H9 (cell line): ENCODE data around the gene HECTD1. TPM values are rescaled to one million over a fixed set of nuclear protein-coding genes. Genes with fewer than 3 reads are reported as not detected.

Source experiments
- DNase-seq: peaks from one replicate; pipeline ENCODE4 v3.0.0-alpha.2; 2017
- H2AFZ ChIP-seq: one replicate; pipeline ENCODE4 v1.6.1; 2013; ENCODE audit warnings: mild to moderate bottlenecking, low read length, control low read depth, moderate library complexity
- H2AK5ac ChIP-seq: 2 replicates; pipeline ENCODE4 v1.6.1; 2013; ENCODE audit warnings: low read length, control low read depth, mixed read lengths; ENCODE audit not compliant: insufficient read length
- H2BK120ac ChIP-seq: one replicate; pipeline ENCODE4 v1.6.1; 2013; ENCODE audit warnings: low read depth, mild to moderate bottlenecking, low read length, control low read depth, inconsistent platforms; ENCODE audit not compliant: poor library complexity, severe bottlenecking
- H2BK12ac ChIP-seq: 2 replicates; pipeline ENCODE4 v1.6.1; 2013; ENCODE audit warnings: low read length, control low read depth, mixed read lengths, low read depth; ENCODE audit not compliant: insufficient read length
- H2BK15ac ChIP-seq: 2 replicates; pipeline ENCODE4 v1.6.1; 2013; ENCODE audit warnings: low read depth, low read length, control low read depth
- H2BK20ac ChIP-seq: one replicate; pipeline ENCODE4 v1.6.1; 2013; ENCODE audit warnings: low read depth, mild to moderate bottlenecking, low read length, control low read depth, inconsistent platforms; ENCODE audit not compliant: poor library complexity, severe bottlenecking
- H2BK5ac ChIP-seq: 2 replicates; pipeline ENCODE4 v1.6.1; 2013; ENCODE audit warnings: low read length, control low read depth, mixed read lengths; ENCODE audit not compliant: insufficient read length
- H3K14ac ChIP-seq: 2 replicates; pipeline ENCODE4 v1.6.1; 2013; ENCODE audit warnings: low read length, control low read depth; ENCODE audit not compliant: insufficient read depth
- H3K18ac ChIP-seq: 2 replicates; pipeline ENCODE4 v1.6.1; 2013; ENCODE audit warnings: low read depth, mild to moderate bottlenecking, mixed read lengths, low read length, control low read depth; ENCODE audit not compliant: insufficient read length
- H3K23ac ChIP-seq: 2 replicates; pipeline ENCODE4 v1.6.1; 2013; ENCODE audit warnings: low read length, control low read depth, mixed read lengths, low read depth; ENCODE audit not compliant: insufficient read length
- H3K23me2 ChIP-seq: 2 replicates; pipeline ENCODE4 v1.6.1; 2013; ENCODE audit warnings: low read depth, mild to moderate bottlenecking, mixed read lengths, low read length, control low read depth; ENCODE audit not compliant: insufficient read length, poor library complexity, severe bottlenecking
- H3K27ac ChIP-seq: 2 replicates; pipeline ENCODE4 v1.5.1; 2013; ENCODE audit warnings: low read length, control low read depth, mixed read lengths, low read depth; ENCODE audit not compliant: insufficient read length
- H3K27me3 ChIP-seq: 2 replicates; pipeline ENCODE4 v1.6.1; 2013; ENCODE audit warnings: low read length, control low read depth, inconsistent platforms; ENCODE audit not compliant: insufficient read depth
- H3K4ac ChIP-seq: 2 replicates; pipeline ENCODE4 v1.6.1; 2013; ENCODE audit warnings: low read depth, mild to moderate bottlenecking, control low read depth, inconsistent platforms, low read length, moderate library complexity
- H3K4me1 ChIP-seq: 2 replicates; pipeline ENCODE4 v1.6.1; 2013; ENCODE audit warnings: low read length, control low read depth, inconsistent platforms; ENCODE audit not compliant: insufficient read depth
- H3K4me2 ChIP-seq: 2 replicates; pipeline ENCODE4 v1.6.1; 2013; ENCODE audit warnings: low read length, control low read depth, mixed read lengths; ENCODE audit not compliant: insufficient read length, insufficient read depth
- H3K56ac ChIP-seq: 2 replicates; pipeline ENCODE4 v1.6.1; 2013; ENCODE audit warnings: low read depth, mild to moderate bottlenecking, mixed read lengths, low read length, control low read depth; ENCODE audit not compliant: insufficient read length
- H3K79me1 ChIP-seq: 2 replicates; pipeline ENCODE4 v1.6.1; 2013; ENCODE audit warnings: low read depth, mild to moderate bottlenecking, moderate library complexity, low read length, control low read depth, inconsistent platforms; ENCODE audit not compliant: insufficient read depth, poor library complexity, severe bottlenecking
- H3K79me2 ChIP-seq: 2 replicates; pipeline ENCODE4 v1.6.1; 2013; ENCODE audit warnings: low read length, control low read depth, inconsistent platforms; ENCODE audit not compliant: insufficient read depth
- H3K9ac ChIP-seq: 2 replicates; pipeline ENCODE4 v1.6.1; 2013; ENCODE audit warnings: low read length, control low read depth, mixed read lengths; ENCODE audit not compliant: insufficient read length; ENCODE audit errors: extremely low read depth
- H3K9me3 ChIP-seq: one replicate; pipeline ENCODE4 v1.6.1; 2013; ENCODE audit warnings: low read depth, low read length, inconsistent platforms; ENCODE audit not compliant: control insufficient read depth
- H3T11ph ChIP-seq: one replicate; pipeline ENCODE4 v1.6.1; 2013; ENCODE audit warnings: mild to moderate bottlenecking, low read length, control low read depth, inconsistent platforms
- H4K20me1 ChIP-seq: one replicate; pipeline ENCODE4 v1.6.1; 2013; ENCODE audit not compliant: control insufficient read depth, insufficient read length, insufficient read depth
- H4K5ac ChIP-seq: 2 replicates; pipeline ENCODE4 v1.6.1; 2013; ENCODE audit warnings: low read depth, mild to moderate bottlenecking, mixed read lengths, low read length, control low read depth; ENCODE audit not compliant: insufficient read length
- H4K8ac ChIP-seq: replicated peaks from 2 replicates; pipeline ENCODE4 v1.6.1; 2013; ENCODE audit warnings: low read length, control low read depth, mixed read lengths, low read depth; ENCODE audit not compliant: insufficient read length
- H4K91ac ChIP-seq: 2 replicates; pipeline ENCODE4 v1.6.1; 2013; ENCODE audit warnings: low read depth, mild to moderate bottlenecking, moderate library complexity, mixed read lengths, low read length, control low read depth; ENCODE audit not compliant: insufficient read length
- H3K27ac Mint-ChIP-seq, 3 experiments: 2 replicates in 2 of 3; 3 replicates in 1 of 3; pipeline ENCODE4 v1.8.0; 2020 to 2021; ENCODE audit warnings: mixed read lengths in 3 of 3, mild to moderate bottlenecking in 1 of 3, moderate library complexity in 1 of 3
- H3K27me3 Mint-ChIP-seq: 2 replicates; pipeline ENCODE4 v1.8.0; 2021; ENCODE audit warnings: low read depth, mild to moderate bottlenecking, moderate library complexity, mixed read lengths
- H3K36me3 Mint-ChIP-seq, 3 experiments: 2 replicates in 2 of 3; 3 replicates in 1 of 3; pipeline ENCODE4 v1.8.0; 2020 to 2021; ENCODE audit warnings: low read depth in 3 of 3, mixed read lengths in 3 of 3; ENCODE audit not compliant: insufficient read depth in 1 of 3
- H3K4me1 Mint-ChIP-seq, 2 experiments: 2 replicates each; pipeline ENCODE4 v1.8.0; 2020; ENCODE audit warnings: mixed read lengths in 2 of 2
- H3K4me3 Mint-ChIP-seq, 2 experiments: 2 replicates in 1 of 2; 3 replicates in 1 of 2; pipeline ENCODE4 v1.8.0; 2020 to 2021; ENCODE audit warnings: mild to moderate bottlenecking in 2 of 2, mixed read lengths in 2 of 2, moderate library complexity in 1 of 2
- H3K9me3 Mint-ChIP-seq, 2 experiments: 2 replicates in 1 of 2; 3 replicates in 1 of 2; pipeline ENCODE4 v1.8.0; 2020; ENCODE audit warnings: mild to moderate bottlenecking in 2 of 2, mixed read lengths in 2 of 2, moderate library complexity in 1 of 2
- WGBS: extraction: QIAGEN DNeasy Blood & Tissue Kit; methylation state at CpG from one replicate; pipeline ENCODE4 v1.1.7; 2013; ENCODE audit warnings: missing lambda C conversion rate, low lambda C conversion rate, mixed read lengths; ENCODE audit not compliant: insufficient read length; ENCODE audit errors: extremely low coverage; 5-methylcytosine and 5-hydroxymethylcytosine counted together
- total RNA-seq: library from RNA; stranded (reverse); gene quantifications from 2 replicates; pipeline ENCODE4 v1.2.1, GENCODE V29; 2021
- TF ChIP-seq, protein P1 (sequence below): fragments of 200-600 bp; sonication (generic); conservative IDR thresholded peaks from 3 replicates; pipeline ENCODE4 v1.8.0; 2021; ENCODE audit warnings: antibody characterized with exemption, mild to moderate bottlenecking

The HECTD1 gene
- total RNA-seq, 1 experiment from 2014 or later = 135 TPM

DNA sequence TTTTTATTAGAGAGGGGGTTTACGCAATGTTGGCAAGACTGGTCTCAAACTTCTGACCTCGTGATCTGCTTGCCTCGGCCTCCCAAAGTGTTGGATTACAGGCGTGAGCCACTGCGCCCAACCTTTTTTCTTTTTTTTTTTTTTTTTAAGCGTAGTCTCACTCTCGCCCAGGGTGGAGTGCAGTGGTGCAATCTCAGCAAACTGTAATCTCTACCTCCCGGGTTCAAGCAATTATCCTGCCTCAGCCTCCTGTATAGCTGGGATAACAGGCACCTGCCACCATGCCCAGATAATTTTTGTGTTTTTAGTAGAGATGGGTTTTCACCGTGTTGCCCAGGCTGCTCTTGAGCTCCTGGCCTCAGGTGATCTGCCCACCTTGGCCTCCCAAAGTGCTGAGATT, 8.8 kb upstream of the HECTD1 start:
- no peaks in the 10 kb centered on the region for H3K9me3 ChIP-seq
- no peak overlapping the region for H2AFZ ChIP-seq
- H3T11ph ChIP-seq = no peak overlapping the region
- H3K27ac ChIP-seq = no peak overlapping the region
- Mint-ChIP-seq H3K4me1 (no peaks in the 10 kb centered on the region), H3K4me3 (no peak overlapping the region), H3K27me3 (no peaks in the 10 kb centered on the region), H3K9me3 (no peaks in the 10 kb centered on the region), H3K27ac (no peak overlapping the region), H3K36me3 (no peaks in the 10 kb centered on the region)
- H2AK5ac ChIP-seq = no peak overlapping the region
- H3K4me2 ChIP-seq = no peak overlapping the region
- H4K91ac ChIP-seq = no peak overlapping the region
- no peak for DNase-seq
- no peak overlapping the region for H2BK20ac ChIP-seq
- no peak overlapping the region for H4K8ac ChIP-seq
- no peak overlapping the region for H3K56ac ChIP-seq
- H3K23me2 ChIP-seq = no peaks in the 10 kb centered on the region
- no peak overlapping the region for H3K14ac ChIP-seq
- TF ChIP-seq, protein P1, sequence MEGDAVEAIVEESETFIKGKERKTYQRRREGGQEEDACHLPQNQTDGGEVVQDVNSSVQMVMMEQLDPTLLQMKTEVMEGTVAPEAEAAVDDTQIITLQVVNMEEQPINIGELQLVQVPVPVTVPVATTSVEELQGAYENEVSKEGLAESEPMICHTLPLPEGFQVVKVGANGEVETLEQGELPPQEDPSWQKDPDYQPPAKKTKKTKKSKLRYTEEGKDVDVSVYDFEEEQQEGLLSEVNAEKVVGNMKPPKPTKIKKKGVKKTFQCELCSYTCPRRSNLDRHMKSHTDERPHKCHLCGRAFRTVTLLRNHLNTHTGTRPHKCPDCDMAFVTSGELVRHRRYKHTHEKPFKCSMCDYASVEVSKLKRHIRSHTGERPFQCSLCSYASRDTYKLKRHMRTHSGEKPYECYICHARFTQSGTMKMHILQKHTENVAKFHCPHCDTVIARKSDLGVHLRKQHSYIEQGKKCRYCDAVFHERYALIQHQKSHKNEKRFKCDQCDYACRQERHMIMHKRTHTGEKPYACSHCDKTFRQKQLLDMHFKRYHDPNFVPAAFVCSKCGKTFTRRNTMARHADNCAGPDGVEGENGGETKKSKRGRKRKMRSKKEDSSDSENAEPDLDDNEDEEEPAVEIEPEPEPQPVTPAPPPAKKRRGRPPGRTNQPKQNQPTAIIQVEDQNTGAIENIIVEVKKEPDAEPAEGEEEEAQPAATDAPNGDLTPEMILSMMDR = no peak
- no peak overlapping the region for H4K5ac ChIP-seq
- H3K9ac ChIP-seq = no peak overlapping the region
- H4K20me1 ChIP-seq = no peaks in the 10 kb centered on the region
- no peak overlapping the region for H2BK15ac ChIP-seq
- no peak overlapping the region for H2BK12ac ChIP-seq
- H3K23ac ChIP-seq = no peak overlapping the region
- H3K27me3 ChIP-seq = no peaks in the 10 kb centered on the region
- H2BK120ac ChIP-seq = no peak overlapping the region
- H3K79me1 ChIP-seq = no peaks in the 10 kb centered on the region
- no peak overlapping the region for H2BK5ac ChIP-seq
- WGBS = no CpG with 5 or more reads among the region's 9 CpGs
- H3K18ac ChIP-seq = no peak overlapping the region
- H3K4ac ChIP-seq = no peak overlapping the region
- no peaks in the 10 kb centered on the region for H3K79me2 ChIP-seq
- no peaks in the 10 kb centered on the region for H3K4me1 ChIP-seq
